ENCODE results near the gene DEDD2.

DEDD2 gene

DNA sequence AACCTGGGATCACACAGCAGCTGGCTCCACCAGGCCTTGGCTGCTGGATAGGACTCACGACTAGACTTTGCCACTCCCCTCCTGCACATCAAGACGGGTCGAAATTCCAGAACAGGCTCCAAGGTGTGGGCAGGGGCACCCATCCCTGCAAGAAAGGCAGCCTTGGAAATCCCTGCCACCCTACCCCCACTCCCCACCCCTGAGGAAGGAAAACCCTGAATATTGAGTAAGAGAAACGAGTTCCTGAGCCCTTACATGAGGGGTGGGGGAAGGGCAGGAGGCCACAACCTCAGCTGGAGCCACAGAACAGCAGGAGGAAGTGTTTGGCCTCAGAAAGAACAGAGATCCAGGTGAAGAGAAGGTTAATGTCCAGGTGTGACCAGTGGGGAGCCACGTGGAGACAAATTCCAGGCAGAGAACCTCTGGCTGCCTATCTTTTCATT lies 20.1 kb downstream of the DEDD2 start:
- no peak for DNase-seq

DNA sequence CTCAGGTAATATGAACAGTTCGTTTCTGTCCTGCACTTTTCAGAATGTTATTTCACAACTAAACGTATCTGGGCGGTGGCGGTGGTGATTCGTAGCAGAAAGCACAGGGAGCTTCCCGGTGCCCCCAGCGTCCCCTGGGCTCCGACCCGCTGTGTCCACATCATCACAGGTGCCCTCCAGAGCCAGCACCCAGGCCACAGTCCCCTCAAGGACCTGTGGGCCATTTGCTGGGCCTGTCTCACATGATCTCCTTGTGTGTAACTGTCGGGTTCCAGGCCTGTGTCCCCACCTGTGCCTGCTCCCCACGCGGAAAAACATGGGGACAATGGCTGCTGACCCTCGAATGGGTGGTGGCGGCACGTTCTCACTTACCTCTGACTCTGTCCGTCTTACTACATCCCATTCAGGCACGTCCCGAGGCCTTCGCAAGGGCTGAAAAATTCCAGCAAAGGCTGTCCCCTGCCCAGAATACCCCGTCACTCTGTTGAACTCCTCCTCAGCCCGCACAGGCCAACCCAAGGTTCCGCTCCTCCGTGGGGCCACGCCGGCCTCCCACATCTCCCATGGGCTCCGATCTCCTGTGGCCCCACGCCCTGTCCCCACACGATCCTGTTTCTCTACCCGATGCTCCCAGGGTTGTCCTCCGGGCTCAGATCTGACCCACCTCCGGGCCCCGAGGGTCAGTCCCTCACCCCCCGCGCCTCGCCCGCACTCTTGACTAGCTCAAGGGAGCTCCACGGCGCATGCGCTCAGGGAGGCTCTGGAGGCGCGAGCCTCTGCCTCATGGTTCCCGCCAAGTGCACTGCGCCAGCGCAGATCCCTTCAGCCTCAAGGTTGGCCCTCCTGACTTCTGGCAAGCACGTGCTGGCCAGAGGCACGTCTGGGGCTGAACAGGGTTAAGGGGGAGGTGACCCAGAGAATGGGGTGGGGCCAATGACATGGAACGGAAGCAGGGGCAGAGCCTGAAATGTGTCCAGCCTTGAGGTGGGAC lies 21.2 kb downstream of the DEDD2 start:
- no peak for DNase-seq

DNA sequence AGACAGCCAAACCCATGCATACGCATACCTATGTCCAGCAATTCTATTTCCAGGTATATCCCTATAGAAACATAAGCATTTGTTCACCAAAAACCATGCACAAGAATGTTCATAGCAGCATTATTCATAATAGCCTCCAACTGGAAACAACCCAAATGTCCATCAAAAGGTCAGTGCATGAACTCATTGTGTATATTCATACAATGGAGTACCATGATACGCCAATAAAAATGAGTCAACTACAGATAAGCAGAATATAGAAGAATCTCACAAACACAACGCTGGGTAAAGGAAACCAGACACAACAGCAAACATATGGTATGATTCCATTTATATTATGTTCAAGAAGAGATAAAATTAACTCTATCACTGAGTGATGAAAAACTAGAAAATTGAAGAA lies 23.8 kb downstream of the DEDD2 start:
- DNase-seq, result no peak

- no peak for DNase-seq
Observed at GRCh38 chr19:42193294-42193693, 24.2 kb downstream of the DEDD2 start.

GRCh38 chr19:42191855-42192254 lies 25.6 kb downstream of the DEDD2 start:
- DNase-seq, result peak; percentile 35 to 40

- DNase-seq, result no peak
Observed at GRCh38 chr19:42191330-42191729, 26.1 kb downstream of the DEDD2 start.

DNA sequence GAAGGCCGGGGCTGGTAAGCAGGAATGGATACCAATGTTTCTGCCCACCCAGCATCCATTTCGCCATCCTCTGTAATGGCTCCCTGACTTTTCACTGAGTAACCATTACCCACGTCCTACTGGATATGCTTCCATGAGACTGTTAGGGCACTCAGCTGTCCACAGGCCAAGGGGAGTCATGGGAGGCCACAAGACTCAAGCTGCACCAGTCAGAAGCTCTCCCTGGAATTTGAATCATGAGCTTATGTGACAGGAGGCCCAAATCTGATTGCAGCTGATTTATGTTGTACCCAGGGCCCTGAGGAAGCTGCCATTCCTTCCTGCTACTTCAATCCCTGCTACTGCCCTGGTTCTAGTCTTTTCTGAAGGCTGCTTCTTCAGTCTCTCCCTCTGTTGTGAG lies 28.3 kb downstream of the DEDD2 start:
- DNase-seq, result no peak

DNA sequence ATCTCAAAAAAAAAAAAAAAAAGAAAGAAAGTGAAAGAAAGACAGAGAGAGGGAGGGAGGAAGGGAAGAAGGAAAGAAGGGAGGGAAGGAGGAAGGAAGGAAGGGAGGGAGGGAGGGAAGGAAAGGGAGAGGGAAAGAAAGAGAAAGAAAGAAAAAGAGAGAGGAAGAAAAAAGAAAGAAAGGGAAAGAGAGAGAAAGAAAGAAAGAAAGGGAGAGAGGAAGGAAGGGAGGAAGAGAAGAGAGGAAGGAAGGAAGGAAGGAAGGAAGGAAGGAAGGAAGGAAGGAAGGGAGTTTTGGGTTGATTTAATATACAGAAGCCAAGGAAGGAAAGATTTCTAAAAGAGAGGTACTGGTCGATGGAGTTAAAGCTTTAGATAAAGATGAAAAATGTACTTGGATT lies 28.8 kb downstream of the DEDD2 start:
- DNase-seq, result no peak

- no peak for DNase-seq
Observed at GRCh38 chr19:42185277-42185676, 32.2 kb downstream of the DEDD2 start.

DNA sequence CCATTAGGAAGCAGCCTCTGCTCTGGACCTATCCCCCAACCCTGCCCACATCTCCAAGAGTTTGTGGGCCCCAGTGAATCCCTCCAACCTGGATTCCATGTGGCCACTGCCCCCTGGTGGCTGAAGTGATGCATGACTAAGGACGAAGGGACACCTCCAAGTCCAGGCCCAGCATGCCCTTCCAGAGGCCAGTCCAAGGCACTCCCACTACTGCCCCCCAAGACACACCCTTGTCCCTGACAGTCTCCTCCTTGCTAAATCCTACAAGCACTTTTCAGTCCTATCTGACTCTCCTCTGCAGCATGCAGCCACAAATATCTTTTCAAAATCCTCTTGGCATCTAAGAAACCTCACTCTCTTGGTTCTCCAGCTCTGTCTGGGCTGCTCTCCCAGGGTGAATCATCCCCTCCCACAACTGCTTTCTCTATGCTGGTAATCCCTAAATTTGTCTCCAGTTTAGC lies 33.0 kb downstream of the DEDD2 start:
- peak; percentile 71 to 73 for DNase-seq

GRCh38 chr19:42178791-42179674 lies 38.4 kb downstream of the DEDD2 start:
- DNase-seq, result no peak

DNA sequence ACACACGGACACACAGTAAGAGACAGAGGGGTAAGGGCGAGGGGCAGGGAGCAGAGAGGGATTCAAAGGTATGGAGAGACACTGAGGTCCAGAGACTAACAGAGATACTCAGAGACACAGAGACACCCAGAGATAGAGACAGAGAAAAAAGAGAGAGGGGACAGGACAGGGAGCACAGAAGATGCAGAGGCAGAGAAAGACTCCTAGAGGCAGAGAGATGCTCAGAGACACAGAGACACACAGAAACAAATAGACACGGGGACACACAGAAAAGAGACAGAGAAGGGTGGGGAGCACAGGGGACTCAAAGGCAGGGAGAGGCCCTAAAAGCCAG lies 39.8 kb downstream of the DEDD2 start:
- no peak for DNase-seq

GRCh38 chr19:42176990-42177685 lies 40.3 kb downstream of the DEDD2 start:
- DNase-seq, result peak; percentile 61 to 70

GRCh38 chr19:42176649-42176989 lies 40.9 kb downstream of the DEDD2 start:
- no peak for DNase-seq

DNA sequence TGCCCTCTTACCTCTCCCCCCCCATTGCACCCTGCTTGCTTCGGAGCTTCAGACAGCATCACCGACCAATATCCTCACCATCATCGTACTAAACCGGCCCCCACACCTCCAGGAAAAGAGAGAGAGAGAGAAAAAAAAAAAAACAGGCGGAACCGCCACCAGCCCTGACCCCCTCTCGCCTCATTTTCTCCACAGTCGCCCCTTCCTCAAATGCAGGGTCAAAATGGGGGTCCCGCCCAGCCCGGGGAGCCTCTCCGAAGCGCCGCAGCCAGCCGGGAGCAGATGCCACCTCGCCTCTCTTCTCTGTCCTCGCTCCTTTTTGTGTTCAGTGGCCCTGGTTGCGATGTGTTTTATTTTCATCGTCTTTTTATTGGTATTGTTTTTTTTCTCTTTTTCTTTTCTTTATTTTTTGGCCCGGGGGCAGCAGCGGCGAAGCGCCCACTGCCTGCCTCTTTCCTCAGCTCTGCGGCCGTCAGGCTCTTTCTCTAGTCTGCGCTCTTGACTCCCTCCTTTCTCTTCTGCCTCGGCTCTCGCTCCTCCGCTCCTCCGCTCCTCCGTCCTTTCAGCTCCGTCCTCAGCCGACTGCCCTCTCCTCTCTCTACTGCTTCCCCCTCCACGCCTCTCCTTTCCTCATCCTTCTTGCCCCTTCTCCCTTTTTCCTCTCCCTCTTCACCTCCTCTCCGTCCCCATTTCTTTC lies 41.4 kb downstream of the DEDD2 start:
- no peak for DNase-seq

DNA sequence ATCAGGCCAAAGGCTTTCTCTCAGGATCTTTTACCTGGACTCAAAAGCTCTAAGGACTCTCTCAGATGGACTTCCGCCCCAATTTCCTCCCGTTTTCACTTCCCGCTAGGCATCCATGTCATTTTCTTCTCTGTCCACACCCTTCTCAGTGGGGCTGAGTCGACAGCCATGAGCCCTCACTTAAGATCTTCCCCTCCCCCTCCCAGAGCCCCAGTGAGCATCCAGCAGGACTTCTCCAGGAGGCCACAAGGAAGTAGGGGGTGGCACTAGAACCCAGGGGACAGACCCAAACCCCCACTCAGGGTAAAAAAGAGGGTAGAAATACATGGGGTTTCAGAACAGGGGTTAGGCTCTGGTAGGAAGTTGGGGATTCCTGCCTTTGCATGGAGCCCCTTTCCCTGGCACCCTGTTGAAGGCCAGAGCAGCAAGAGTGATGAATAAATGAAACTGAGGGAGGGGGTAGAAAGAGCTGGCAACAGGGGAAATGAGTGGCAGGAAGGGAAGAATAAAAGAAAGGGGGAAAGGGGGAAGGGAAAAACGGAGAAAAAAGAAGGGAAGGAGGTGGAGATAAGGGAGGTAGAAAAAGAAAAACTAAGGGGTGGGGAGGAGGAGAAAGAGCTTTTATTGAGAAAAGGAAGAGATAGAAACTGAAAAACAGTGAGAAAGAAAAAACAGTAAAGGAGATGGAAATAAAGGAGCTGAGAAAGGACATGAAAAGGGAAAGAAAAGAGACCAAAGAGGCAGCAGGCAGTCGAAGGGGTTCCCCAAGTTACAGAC lies 42.3 kb downstream of the DEDD2 start:
- DNase-seq, result no peak

DNA sequence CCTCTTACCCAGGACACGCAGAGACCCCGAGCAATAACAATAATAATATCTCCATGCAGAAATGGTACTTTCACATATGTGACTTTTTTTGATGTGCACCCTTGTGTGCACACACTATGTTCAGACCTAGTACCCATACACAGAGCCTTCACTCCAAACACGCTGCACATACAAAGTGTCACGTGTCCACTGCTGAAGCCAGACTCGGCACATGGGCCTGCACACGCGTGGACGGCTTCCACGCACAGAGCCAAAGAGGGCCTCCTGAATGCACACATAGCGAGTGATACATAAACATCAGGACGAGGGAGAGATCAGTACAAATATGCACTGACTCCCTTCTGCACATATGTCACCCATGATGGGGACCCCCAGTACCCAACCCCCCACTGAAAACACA lies 43.3 kb downstream of the DEDD2 start:
- no peak for DNase-seq

GRCh38 chr19:42173695-42174094 lies 43.8 kb downstream of the DEDD2 start:
- DNase-seq, result no peak

GRCh38 chr19:42172261-42172660 lies 45.2 kb downstream of the DEDD2 start:
- DNase-seq, result no peak

DNA sequence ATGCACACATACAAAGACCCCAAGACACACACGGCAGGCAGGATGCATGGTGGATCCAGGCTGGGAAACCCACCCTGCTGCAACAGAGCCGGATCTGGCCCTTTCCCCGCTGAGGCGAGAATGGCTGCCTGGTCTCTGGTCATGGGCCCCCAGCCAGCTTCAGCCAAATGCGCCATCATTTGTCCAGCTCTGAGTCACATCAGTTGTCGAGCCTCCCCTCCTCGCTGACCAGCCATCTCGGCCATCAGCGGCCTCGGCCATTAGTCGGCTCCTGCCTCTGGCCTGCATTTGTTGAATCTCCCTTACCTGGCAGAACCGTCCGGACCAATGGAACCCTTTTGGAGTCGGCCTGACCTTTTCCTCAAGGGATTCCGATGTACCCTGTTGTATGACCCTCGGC lies 46.8 kb downstream of the DEDD2 start:
- DNase-seq, result no peak

Measured in stimulated activated CD4-positive, alpha-beta T cell treated with anti-CD3 and anti-CD28 coated beads, Interleukin-2, amount 100 ng/mL, for 48 hours (primary cell).